ENCODE measurements around the gene HOMER3. TPM values are rescaled to one million over a fixed set of nuclear protein-coding genes. Genes with fewer than 3 reads are reported as not detected.

Gene HOMER3
- total RNA-seq, 3 donors from 2014 or later, result 34.2 to 62.6 (median 56.6) TPM

DNA sequence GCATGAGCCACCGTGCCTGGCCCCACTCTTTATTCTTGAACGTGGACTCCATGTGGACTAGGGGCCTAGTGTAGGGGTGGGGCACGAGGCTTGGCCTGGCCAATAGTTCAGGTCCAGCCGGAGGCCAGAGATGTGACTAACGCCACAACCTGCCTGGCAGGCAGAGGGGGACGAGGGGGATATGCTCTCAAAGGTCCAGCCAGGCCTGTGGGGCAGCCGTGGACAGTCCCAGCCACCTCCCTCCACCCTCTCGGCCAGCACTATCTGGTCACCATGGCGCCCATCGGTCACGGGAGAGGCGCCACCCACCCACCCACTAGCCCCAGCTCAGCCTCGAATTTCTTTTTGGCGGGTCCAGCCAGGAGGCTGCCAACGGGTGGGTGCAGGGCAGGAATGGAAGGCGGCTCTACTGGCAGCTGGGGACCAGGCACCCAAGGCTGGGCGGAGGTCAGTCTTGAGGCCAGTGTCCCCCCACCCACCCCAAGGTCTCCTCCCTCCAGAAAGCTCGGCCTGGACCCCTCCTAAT is 42.9 kb downstream of the HOMER3 start:
- H3K4me3 ChIP-seq, result no peak overlapping the region
- H3K36me3 ChIP-seq, result no peaks in the 10 kb centered on the region
- peak overlapping the region in 1 of 2 donors; percentile 12 for H3K27ac ChIP-seq
- TF ChIP-seq, protein P1, sequence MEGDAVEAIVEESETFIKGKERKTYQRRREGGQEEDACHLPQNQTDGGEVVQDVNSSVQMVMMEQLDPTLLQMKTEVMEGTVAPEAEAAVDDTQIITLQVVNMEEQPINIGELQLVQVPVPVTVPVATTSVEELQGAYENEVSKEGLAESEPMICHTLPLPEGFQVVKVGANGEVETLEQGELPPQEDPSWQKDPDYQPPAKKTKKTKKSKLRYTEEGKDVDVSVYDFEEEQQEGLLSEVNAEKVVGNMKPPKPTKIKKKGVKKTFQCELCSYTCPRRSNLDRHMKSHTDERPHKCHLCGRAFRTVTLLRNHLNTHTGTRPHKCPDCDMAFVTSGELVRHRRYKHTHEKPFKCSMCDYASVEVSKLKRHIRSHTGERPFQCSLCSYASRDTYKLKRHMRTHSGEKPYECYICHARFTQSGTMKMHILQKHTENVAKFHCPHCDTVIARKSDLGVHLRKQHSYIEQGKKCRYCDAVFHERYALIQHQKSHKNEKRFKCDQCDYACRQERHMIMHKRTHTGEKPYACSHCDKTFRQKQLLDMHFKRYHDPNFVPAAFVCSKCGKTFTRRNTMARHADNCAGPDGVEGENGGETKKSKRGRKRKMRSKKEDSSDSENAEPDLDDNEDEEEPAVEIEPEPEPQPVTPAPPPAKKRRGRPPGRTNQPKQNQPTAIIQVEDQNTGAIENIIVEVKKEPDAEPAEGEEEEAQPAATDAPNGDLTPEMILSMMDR (IDR thresholded peaks at IDR 0.05), result no peak
- TF ChIP-seq POLR2A (IDR thresholded peaks at IDR 0.05), result no peak
- TF ChIP-seq POLR2AphosphoS5 (IDR thresholded peaks at IDR 0.05), result no peak
- intact Hi-C loops (cut with DNase I; ENCODE audit: low total_unique reads), result no loop called here
- H3K4me1 ChIP-seq, result peaks cover 8 to 13% of the 10 kb centered on the region in 2 donors
- peaks cover 2 to 10% of the 10 kb centered on the region in 2 donors for H3K27me3 ChIP-seq
- DNase-seq (ENCODE audit: low spot score in 2 of 2), result no peak
- no peaks in the 10 kb centered on the region for H3K9me3 ChIP-seq

DNA sequence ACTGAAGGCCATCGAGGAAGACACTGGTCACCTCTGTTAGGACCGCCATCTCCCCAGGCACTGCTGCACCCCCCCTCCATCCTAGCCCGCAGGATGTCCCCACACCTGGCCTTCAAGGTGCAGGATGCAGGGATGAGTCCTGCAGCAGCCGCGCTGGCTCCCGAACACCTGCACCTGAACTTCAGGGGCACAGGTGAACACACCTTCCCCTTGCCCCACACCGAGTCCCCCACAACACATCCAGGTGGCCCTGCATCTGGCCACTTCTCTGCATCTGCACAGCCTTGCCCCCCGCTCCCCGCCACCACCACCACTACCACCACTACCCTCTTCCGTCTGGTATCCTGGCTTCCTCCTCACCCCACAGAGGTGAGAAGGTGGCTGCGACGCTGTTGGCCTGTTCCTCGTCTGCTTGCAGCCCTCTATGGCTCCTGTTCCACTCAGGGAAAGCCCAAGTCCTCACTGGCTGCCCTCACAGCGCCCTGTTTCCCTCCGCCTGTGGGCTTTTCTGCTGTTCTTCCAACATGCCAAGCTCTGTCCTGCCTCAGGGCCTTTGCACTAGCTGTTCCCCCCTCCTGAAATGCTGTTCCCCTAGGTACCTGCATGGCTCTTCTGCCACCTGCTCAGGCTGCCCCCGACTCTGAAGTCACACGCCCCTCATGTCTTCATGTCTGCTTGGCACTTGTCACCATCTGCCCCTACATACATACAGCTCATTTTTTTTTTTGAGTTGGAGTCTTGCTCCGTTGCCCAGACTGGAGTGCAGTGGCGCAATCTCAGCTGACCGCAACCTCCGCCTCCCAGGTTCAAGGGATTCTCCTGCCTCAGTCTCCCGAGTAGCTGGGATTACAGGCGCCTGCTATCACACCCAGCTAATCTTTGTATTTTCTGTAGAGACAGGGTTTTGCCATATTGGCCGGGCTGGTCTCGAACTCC is 43.7 kb downstream of the HOMER3 start:
- no peaks in the 10 kb centered on the region for H3K9me3 ChIP-seq
- intact Hi-C loops (cut with DNase I; ENCODE audit: low total_unique reads), result no loop called here
- TF ChIP-seq, protein P1 (IDR thresholded peaks at IDR 0.05), result no peak
- no peak for DNase-seq (ENCODE audit: low spot score in 2 of 2)
- no peak overlapping the region for H3K27ac ChIP-seq
- H3K36me3 ChIP-seq, result no peaks in the 10 kb centered on the region
- H3K4me3 ChIP-seq, result no peak overlapping the region
- H3K27me3 ChIP-seq, result peaks cover 2 to 10% of the 10 kb centered on the region in 2 donors
- peaks cover 8 to 13% of the 10 kb centered on the region in 2 donors for H3K4me1 ChIP-seq

DNA sequence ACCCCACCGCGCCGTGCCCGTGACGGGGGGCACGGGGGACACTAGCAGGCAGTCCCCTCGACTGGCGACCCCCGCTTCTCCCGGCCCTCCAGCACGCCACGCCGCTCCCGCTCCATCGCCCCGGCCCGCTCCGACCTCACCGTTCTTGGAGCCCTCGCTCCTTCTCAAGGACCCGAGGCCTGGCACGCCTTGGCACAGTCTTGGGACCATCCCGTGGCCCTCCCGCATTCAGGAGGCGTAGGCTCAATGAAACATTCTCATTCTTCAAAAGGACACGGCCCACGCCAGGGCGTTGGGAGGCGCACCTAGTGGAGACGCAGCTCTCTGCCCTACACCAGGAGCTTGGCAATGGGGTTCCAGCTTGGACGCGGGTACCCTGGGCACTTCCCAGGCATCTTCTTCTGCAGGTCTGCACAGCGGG is 44.6 kb downstream of the HOMER3 start:
- TF ChIP-seq, protein P1 (IDR thresholded peaks at IDR 0.05), result no peak
- no peak for TF ChIP-seq POLR2A (IDR thresholded peaks at IDR 0.05)
- H3K4me1 ChIP-seq, result peaks cover 8 to 13% of the 10 kb centered on the region in 2 donors
- H3K9me3 ChIP-seq, result no peaks in the 10 kb centered on the region
- H3K27me3 ChIP-seq, result peaks cover 2 to 10% of the 10 kb centered on the region in 2 donors
- H3K36me3 ChIP-seq, result no peaks in the 10 kb centered on the region
- DNase-seq (ENCODE audit: low spot score in 2 of 2), result no peak
- H3K27ac ChIP-seq, result no peak overlapping the region
- H3K4me3 ChIP-seq, result peak overlapping the region in 2 of 3 donors; percentile 53 to 74
- intact Hi-C loops (cut with DNase I; ENCODE audit: low total_unique reads), result no loop called here

DNA sequence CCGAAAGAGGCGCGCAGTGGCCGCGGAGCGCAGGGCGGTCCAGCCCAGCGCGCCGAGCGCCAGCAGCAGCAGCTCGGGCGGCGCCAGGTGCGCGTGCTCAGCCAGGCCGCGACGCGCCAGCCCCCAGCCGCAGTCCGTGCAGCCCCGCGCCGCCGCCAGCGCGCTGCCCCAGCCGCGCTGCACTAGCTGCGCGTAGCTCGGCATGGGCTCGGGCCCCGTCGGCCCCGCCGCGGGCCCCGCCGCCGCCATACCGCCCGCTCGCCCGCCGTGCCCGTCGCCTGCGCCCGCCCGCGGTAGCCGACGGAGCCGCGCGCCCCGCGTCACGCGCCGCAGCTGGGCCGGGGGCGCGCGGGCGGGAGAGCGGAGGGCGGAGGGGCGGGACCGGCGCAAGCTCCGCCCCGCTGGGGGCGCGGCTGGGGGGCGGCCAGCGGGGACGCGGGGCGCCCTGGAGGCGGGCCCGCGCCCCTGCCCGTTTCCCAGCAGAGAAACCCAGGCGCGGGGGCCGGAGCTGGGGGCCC is 45.1 kb downstream of the HOMER3 start, which contains the start of gene CERS1:
Gene CERS1, minus strand, starts transcription at position 335 of the 518 bp plus-strand sequence. Its CDS starts 86 bp downstream, at position 249.
- peak within 1 kb of the TSS; percentile 31 to 74 (median 53) for H3K4me3 ChIP-seq
- no peak for DNase-seq (ENCODE audit: low spot score in 2 of 2)
- H3K9me3 ChIP-seq, result no peaks in the 10 kb centered on the region
- H3K27ac ChIP-seq, result no peak within 1 kb of the TSS
- peaks cover 8 to 13% of the 10 kb centered on the region in 2 donors for H3K4me1 ChIP-seq
- TF ChIP-seq POLR2AphosphoS5 (IDR thresholded peaks at IDR 0.05) (no peak), POLR2A (IDR thresholded peaks at IDR 0.05) (no peak)
- TF ChIP-seq, protein P1 (IDR thresholded peaks at IDR 0.05), result no peak
- intact Hi-C loops (cut with DNase I; ENCODE audit: low total_unique reads), result no loop called here
- peaks cover 2 to 10% of the 10 kb centered on the region in 2 donors for H3K27me3 ChIP-seq
- no peaks in the 10 kb centered on the region for H3K36me3 ChIP-seq

Measured in breast epithelium (tissue), 4 donors.